DOHH2 (cell line): ENCODE results near the gene PSMA7.

Source experiments
- H3F3A ChIP-seq: fragments of 200-600 bp; sonication (generic), shearing (Covaris generic); 2 replicates; pipeline ENCODE4 v1.6.0; 2016; ENCODE audit warnings: antibody characterized with exemption, mild to moderate bottlenecking; ENCODE audit not compliant: control insufficient read depth, insufficient read depth
- H3K27ac ChIP-seq: fragments of 200-600 bp; sonication (generic); 2 replicates; pipeline ENCODE4 v1.5.1; 2014; ENCODE audit warnings: low read depth, mild to moderate bottlenecking, low read length, moderate library complexity
- H3K27me3 ChIP-seq: fragments of 200-600 bp; sonication (generic); 2 replicates; pipeline ENCODE4 v1.6.1; 2014; ENCODE audit warnings: mild to moderate bottlenecking, low read length, mixed read lengths; ENCODE audit not compliant: control insufficient read depth
- H3K36me3 ChIP-seq: fragments of 200-600 bp; sonication (generic); 2 replicates; pipeline ENCODE4 v1.6.1; 2014; ENCODE audit warnings: mild to moderate bottlenecking, low read length, moderate library complexity, mixed read lengths; ENCODE audit not compliant: control insufficient read depth
- H3K4me1 ChIP-seq: fragments of 200-600 bp; sonication (generic); 2 replicates; pipeline ENCODE4 v1.6.1; 2014; ENCODE audit warnings: mild to moderate bottlenecking, low read length, mixed read lengths; ENCODE audit not compliant: control insufficient read depth
- H3K4me2 ChIP-seq: fragments of 200-600 bp; sonication (generic); 2 replicates; pipeline ENCODE4 v1.6.0; 2014; ENCODE audit warnings: mild to moderate bottlenecking, low read length, moderate library complexity
- H3K4me3 ChIP-seq: fragments of 200-600 bp; sonication (generic); 2 replicates; pipeline ENCODE4 v1.5.1; 2014; ENCODE audit warnings: mild to moderate bottlenecking, low read length, mixed read lengths
- H3K79me2 ChIP-seq: fragments of 200-600 bp; sonication (generic); 2 replicates; pipeline ENCODE4 v1.6.1; 2014; ENCODE audit warnings: mild to moderate bottlenecking, low read length, mixed read lengths; ENCODE audit not compliant: control insufficient read depth
- H3K9me2 ChIP-seq: fragments of 200-600 bp; sonication (generic); replicated peaks from 2 replicates; pipeline ENCODE4 v1.6.1; 2014; ENCODE audit warnings: mild to moderate bottlenecking, low read length, mixed read lengths; ENCODE audit not compliant: control insufficient read depth
- H3K9me3 ChIP-seq: fragments of 200-600 bp; sonication (generic); 2 replicates; pipeline ENCODE4 v1.6.1; 2014; ENCODE audit warnings: antibody characterized with exemption, low read length, mixed read lengths; ENCODE audit not compliant: control insufficient read depth, insufficient read depth
- H4K20me1 ChIP-seq: fragments of 200-600 bp; sonication (generic); 2 replicates; pipeline ENCODE4 v1.6.0; 2014; ENCODE audit warnings: low read depth, mild to moderate bottlenecking, antibody characterized with exemption, low read length, moderate library complexity; ENCODE audit not compliant: control insufficient read depth, insufficient read depth
- EZH2phosphoT487 ChIP-seq: fragments of 200-600 bp; sonication (generic); IDR thresholded peaks from 2 replicates; pipeline ENCODE4 v1.6.1; 2017; ENCODE audit warnings: borderline replicate concordance, mild to moderate bottlenecking, antibody characterized with exemption, low read length, moderate library complexity, mixed read lengths
- TF ChIP-seq, protein P1 (sequence below): fragments of 200-600 bp; sonication (generic); IDR thresholded peaks from one replicate; pipeline ENCODE4 v1.5.1; 2014; ENCODE audit warnings: antibody characterized with exemption, mild to moderate bottlenecking, low read depth, low read length; ENCODE audit not compliant: poor library complexity, severe bottlenecking

PSMA7 gene

DNA sequence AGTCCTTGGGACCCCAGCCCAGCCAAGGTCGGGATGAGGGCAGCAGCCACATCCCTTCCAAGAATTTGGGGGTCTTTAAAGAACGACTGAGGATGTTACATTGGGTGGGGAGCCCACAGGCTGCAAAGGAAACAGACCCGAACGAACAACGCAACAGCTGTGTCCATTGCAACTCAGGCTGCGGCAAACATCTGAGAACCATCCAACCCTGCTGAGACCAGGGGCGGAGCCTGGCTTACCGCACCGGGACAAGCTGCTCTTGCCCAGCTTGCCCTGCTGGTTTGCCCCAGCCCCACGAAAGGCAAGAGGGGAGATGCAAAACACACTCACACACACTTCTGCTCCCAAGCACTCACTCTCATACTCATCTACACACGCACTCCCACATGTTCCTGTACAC, 56.0 kb downstream of the PSMA7 start:
- Histone ChIP-seq H3K4me1 (no peaks in the 10 kb centered on the region), H3K27me3 (peaks cover 5% of the 10 kb centered on the region; the same call in 1 of the 2 replicates), H3K9me2 (no peaks in the 10 kb centered on the region), H3K4me2 (no peak overlapping the region), H3K79me2 (no peaks in the 10 kb centered on the region), H4K20me1 (no peaks in the 10 kb centered on the region), H3K27ac (no peak overlapping the region), H3K36me3 (no peaks in the 10 kb centered on the region), H3K9me3 (no peaks in the 10 kb centered on the region), H3F3A (no peaks in the 10 kb centered on the region), H3K4me3 (no peak overlapping the region)
- TF ChIP-seq, protein P1, sequence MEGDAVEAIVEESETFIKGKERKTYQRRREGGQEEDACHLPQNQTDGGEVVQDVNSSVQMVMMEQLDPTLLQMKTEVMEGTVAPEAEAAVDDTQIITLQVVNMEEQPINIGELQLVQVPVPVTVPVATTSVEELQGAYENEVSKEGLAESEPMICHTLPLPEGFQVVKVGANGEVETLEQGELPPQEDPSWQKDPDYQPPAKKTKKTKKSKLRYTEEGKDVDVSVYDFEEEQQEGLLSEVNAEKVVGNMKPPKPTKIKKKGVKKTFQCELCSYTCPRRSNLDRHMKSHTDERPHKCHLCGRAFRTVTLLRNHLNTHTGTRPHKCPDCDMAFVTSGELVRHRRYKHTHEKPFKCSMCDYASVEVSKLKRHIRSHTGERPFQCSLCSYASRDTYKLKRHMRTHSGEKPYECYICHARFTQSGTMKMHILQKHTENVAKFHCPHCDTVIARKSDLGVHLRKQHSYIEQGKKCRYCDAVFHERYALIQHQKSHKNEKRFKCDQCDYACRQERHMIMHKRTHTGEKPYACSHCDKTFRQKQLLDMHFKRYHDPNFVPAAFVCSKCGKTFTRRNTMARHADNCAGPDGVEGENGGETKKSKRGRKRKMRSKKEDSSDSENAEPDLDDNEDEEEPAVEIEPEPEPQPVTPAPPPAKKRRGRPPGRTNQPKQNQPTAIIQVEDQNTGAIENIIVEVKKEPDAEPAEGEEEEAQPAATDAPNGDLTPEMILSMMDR, result no peak
- no peak for TF ChIP-seq EZH2phosphoT487
